GM18861 (cell line): Measurements from ENCODE around the gene ASPHD1.
"Not testable (repeated sequence)": the region's sequence is repeated elsewhere in the genome, so short reads cannot be mapped to it uniquely, and the experiment has no call there.

ENCODE experiments used
- ATAC-seq: cut with Tn5 transposase; IDR thresholded peaks from one replicate; pipeline ENCODE4 v1.9.1; 2021; ENCODE audit not compliant: unreplicated experiment

ASPHD1 gene

DNA sequence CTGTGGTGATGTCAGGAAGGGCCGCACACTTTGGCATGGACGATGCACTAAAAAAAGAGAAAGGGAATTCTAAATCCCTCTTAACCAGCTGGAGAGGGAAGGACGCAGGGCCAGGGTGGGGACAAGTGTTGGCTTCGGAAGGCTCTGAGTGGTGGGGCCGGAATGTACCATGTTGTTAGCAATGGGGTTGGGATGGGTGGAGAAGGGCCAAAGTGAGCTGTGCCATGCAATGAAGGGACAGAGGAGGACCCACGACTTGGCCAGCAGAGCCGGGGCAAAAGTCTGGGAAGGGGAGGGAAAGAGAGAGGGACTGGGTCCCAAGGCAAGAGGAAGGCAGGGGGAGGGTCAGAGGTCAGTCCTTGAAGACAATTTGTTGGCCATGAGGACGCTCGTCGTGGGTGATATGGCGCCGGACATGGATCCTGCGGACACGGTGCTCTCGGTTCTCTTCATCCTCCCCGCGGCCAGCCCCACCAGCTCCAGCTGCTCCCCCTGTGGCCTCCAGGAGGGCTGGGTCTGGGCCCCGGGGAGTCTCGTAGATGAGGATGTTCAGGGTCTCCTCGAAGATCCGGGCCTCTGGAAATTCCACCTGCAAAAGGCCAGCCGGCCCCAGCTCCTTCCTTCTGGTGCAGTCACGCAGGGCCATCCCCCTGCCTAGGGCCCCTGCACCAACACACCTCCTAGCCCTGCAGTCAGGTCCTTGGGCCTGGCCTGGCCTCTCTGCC is 6.4 kb downstream of the ASPHD1 start:
- ATAC-seq = no peak

DNA sequence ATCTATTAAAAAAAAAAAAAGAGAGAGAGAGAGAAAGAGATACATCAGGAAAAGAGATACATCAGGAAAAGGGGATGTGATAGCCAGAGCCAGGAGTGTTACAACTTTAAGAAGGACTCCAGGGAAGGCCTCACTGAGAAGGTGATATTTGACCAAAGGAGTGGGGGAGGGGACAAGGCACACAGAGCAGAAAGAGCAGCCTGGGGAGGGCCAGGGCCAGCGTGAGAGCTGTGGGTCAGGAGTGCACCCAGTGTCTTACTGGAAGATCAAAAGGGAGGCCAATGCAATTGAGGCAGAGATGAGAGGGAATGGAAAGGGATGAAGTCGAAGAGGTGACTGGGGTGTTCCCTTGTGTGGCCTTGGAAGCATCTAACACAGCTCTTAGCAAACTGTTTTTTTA is 7.7 kb downstream of the ASPHD1 start:
- ATAC-seq = no peak

DNA sequence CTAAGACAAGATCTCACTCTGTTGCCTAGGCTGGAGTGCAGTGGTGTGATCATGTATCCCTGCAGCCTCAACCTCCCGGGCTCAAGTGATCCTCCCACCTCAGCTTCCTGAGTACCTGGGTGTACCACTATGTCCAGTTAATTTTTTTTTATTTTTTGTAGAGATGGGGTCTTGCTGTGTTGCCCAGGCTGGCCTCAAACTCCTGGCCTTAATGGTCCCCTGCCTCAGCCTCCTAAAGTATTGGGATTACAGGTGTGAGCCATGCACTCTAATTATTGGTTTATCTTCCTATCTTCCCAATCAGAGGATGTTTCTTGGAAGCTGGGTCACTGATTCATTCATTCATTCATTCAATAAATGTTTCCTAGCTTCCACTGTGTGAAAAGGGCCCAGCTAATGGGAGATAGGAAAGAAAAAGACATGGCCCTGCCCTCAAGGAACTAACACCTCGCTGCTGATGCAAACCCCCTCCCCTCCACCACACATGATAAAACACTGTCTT is 8.5 kb downstream of the ASPHD1 start:
- no peak for ATAC-seq

GRCh38 chr16:29909391-29909790 is 9.1 kb downstream of the ASPHD1 start:
- no peak for ATAC-seq

DNA sequence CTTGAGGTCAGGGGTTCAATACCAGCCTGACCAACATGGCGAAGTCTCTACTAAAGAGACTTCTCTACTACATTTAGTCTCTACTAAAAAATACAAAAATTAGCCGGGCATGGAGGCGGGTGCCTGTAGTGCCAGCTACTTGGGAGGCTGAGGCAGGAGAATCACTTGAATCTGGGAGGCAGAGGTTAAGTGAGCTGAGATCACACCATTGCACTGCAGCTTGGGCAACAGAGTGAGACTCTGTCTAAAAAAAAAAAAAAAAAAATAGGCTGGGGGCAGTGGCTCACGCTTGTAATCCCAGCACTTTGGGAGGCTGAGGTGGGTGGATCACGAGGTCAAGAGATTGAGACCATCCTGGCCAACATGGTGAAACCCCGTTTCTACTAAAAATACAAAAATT is 9.6 kb downstream of the ASPHD1 start:
- not testable (repeated sequence) for ATAC-seq

DNA sequence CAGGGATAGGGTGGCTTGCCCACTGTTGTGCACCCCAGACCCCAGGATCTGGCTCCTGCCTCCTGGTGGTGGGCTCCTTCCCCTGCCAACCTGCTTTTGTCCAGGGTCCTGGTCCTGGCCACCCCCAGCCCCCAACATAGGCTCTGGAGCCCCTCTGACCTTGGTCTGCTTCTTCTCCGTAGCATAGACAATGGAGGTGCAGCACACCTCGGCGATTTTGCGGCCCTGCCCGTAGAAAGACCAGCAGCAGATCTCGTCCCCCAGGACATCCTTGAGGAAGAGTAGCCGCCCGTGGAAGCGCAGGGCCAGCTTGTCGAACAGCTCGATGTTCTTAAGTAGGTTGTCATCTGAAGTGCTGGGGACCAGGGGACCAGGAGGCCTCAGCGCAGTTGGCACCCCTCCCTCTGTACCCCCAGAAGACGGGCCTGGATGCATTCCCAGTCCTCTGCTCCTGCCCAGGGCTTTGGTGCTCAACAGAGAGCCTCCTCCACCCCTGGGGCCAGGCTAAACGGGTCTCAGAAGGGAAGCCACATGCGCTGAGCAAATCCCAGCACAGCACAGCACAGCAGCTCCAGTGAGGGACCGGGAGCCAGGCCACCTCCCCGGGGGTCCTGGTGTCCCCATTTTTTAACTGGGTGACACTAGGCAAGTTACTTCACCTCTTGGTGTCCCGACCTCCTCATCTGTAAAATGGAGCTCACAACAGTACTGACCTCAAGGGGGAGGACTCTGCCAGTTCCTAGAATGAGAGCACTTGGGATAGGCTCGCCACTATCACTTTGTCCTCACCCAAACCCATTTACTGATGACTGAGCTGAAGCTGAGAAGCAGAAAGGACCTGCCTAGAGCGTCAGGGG is 10.8 kb downstream of the ASPHD1 start:
- no peak for ATAC-seq

GRCh38 chr16:29911676-29912010 is 11.4 kb downstream of the ASPHD1 start:
- no peak for ATAC-seq

- ATAC-seq = no peak
Observed at GRCh38 chr16:29912087-29912486, 11.8 kb downstream of the ASPHD1 start.

DNA sequence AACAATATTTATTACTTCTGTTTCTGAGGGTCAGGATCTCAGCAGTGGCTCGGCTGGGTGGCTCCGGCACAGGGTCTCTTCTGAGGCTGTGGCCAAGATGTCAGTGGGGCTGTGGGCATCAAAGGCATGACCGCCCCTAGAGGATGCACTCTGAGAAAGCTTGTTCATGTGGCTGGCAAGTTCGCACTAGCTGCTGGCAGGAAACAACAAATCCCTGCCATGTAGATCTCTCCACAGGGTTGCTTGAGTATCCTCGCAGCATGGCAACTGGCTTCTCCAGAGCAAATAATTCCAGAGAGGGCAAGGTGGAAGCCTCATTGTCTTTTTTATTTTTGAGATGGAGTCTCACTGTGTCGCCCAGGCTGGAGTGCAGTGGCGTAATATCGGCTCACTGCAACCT is 13.2 kb downstream of the ASPHD1 start:
- ATAC-seq = no peak

DNA sequence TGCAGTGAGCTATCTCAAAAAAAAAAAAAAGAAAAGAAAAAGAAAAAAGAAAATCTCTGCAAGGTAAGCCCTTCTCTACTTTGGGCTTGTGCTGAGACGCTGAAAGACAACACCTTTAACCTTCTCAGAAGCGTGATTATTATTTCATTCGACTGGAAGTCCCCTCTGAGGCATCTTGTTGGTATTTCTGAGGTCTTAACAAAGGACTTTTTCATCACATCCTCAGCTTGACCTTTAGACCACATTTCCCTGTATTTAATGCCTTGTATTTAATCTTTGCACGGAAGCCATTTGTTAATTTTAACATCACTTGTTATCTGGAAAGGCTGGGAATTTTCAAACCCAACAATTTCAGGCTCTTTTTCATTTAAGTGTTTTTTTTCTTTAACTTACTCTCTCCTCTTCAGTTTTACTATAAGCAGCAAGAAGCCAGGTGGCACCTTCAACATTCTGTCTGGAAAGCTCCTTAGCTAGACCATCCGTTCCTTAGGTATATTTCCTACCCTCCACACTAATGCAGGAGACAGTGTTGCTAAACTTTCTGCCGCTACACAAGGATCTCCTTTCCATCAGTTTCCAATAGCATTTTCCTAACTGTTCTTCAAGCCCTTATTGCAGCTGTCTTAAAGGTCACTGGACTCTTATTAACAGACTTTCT is 15.4 kb downstream of the ASPHD1 start:
- no peak for ATAC-seq

DNA sequence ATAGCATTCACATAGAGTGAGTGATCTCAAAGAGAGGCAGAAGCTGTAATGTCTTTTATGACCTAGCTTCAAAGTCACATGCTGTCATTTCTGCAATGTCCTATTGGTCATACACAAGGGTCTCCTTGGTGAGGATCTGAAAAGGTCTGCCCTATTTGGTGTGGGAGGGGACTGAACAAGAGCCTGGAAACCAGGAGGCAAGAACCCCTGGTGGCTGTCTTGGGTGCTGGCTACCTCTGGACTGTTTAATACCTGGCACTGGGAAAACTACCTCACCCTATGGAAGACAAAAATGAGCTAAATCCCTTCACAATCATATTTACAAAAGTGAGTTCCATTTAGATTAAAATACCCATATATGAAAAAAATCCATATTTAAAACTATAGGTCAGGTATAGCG is 16.7 kb downstream of the ASPHD1 start:
- ATAC-seq = no peak

DNA sequence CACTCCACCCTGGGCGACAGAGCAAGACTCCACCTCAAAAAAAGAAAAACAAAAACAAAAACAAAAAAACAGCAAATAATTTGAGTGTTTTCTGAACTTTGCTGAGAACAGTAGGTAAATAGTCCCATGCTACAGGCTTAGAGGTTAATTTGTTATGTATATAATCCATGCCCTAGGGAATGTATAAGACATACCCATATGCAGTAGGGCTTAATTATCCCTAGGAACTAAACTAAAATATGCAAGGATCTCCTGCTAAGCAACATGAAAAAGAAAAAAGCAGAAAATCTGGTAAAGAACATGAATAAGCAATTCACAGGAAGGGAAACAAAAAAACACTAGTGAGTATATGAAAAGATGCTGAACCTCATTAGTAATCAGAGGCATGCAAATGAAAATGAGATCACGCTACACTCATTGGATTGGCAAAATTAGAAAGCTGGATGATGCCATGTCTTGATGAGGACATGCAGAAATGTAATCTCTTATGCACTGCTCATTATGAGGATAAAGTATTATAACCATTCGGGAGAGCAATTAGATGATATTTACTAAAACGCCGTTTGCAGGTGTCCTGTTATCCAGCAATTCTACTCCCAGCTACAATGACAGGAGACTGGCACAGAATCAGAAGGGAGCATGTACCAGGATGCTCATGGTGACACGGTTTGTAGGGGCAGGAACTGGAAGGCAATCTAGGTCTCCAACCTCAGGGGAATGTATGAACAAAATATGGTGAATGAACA is 20.2 kb downstream of the ASPHD1 start:
- ATAC-seq = no peak

GRCh38 chr16:29921034-29921385 is 20.7 kb downstream of the ASPHD1 start:
- no peak for ATAC-seq

DNA sequence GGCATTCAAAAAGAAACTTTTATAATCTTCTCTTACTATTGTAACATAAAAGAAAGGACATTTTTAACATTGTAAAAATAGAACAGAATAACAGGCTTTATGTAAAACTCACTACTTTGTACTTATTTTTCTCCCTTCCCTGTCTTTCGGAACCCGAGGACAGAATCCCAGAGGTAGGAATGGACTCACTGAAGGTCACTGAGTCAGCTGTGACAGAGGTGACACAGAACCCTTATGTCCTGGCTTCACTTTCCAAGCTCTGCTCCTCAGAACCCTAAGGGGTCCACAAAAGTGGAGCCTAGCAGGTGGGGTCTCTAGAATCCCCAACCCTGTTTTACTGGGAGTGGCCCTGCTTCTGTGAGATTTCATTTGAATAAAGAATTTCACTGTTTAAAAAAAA is 22.0 kb downstream of the ASPHD1 start:
- no peak for ATAC-seq

- ATAC-seq = no peak
Observed at GRCh38 chr16:29922986-29923501, 22.8 kb downstream of the ASPHD1 start.

- no peak for ATAC-seq
Observed at GRCh38 chr16:29925105-29925756, 24.9 kb downstream of the ASPHD1 start.

GRCh38 chr16:29925781-29926710 is 25.8 kb downstream of the ASPHD1 start, which contains the start of gene KCTD13:
Gene KCTD13 (minus strand): TSS chr16:29926226. CDS start chr16:29926033, 193 bp downstream.
- peak; percentile 64 for ATAC-seq

DNA sequence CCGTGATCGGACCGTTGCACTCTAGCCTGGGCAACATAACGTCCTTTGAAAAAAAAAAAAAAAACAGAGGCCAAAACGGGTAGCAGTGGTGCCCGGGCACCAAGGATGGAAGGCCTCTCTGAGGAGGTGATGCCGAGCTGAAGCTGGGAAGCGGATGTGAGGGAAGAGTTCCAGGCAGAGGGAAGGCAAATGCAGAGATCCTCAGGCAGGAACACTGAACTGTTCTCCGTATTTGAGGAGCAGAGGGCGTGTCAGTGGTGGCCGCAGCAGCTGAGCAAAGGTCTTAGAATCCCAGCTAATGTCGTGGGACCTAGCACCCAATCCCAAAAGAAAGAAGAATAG is 26.4 kb downstream of the ASPHD1 start:
- no peak for ATAC-seq
